Activated B cell treated with CpG ODN at 0.5 μM for 24 hours (primary cell): Measurements from ENCODE around the gene DCUN1D4. TPM values are rescaled to one million over a fixed set of nuclear protein-coding genes. Genes with fewer than 3 reads are reported as not detected.

ENCODE experiments used
- ATAC-seq: fragments of 200-7000 bp; cut with Tn5 transposase; one replicate; pipeline ENCODE4 v1.10.0; 2021; ENCODE audit warnings: low read depth, mild to moderate bottlenecking, moderate library complexity
- CTCF ChIA-PET: fragments of 350-600 bp; sonication (Branson Sonifier 250); formaldehyde crosslinking; loops from one replicate; lab custom pipeline; 2021; ENCODE audit warnings: antibody characterized with exemption; lab: Charles Lee
- POLR2A ChIA-PET: fragments of 350-600 bp; sonication (Branson Sonifier 250); formaldehyde crosslinking; loops from one replicate; lab custom pipeline; 2021; ENCODE audit warnings: antibody characterized with exemption; lab: Charles Lee
- DNase-seq: peaks from one replicate; pipeline ENCODE4 v3.0.0; 2022
- H3K27ac Mint-ChIP-seq: one replicate; pipeline ENCODE4 v1.8.0; 2020; ENCODE audit warnings: mixed read lengths
- H3K27me3 Mint-ChIP-seq: one replicate; pipeline ENCODE4 v1.8.0; 2021; ENCODE audit warnings: mixed read lengths
- H3K36me3 Mint-ChIP-seq: one replicate; pipeline ENCODE4 v1.8.0; 2021; ENCODE audit warnings: low read depth, mixed read lengths
- H3K4me1 Mint-ChIP-seq: one replicate; pipeline ENCODE4 v1.8.0; 2021; ENCODE audit warnings: mixed read lengths
- H3K4me3 Mint-ChIP-seq: one replicate; pipeline ENCODE4 v1.8.0; 2020; ENCODE audit warnings: mild to moderate bottlenecking, mixed read lengths
- H3K9me3 Mint-ChIP-seq: one replicate; pipeline ENCODE4 v1.8.0; 2020; ENCODE audit warnings: mixed read lengths
- CTCF ChIP-seq: fragments of 200-600 bp; IDR thresholded peaks from one replicate; pipeline ENCODE4 v1.8.0; 2022; ENCODE audit warnings: antibody characterized with exemption, mild to moderate bottlenecking
- intact Hi-C: fragments of 100-400 bp; cut with micrococcal nuclease; formaldehyde crosslinking; loops from one replicate; pipeline ENCODE4 v1.15.1; 2024
- total RNA-seq: library from RNA; stranded (reverse); gene quantifications from 2 replicates; pipeline ENCODE4 v1.2.3, GENCODE V29; 2022

The DCUN1D4 gene
- total RNA-seq, 1 donor from 2014 or later: 23.0 TPM

DNA sequence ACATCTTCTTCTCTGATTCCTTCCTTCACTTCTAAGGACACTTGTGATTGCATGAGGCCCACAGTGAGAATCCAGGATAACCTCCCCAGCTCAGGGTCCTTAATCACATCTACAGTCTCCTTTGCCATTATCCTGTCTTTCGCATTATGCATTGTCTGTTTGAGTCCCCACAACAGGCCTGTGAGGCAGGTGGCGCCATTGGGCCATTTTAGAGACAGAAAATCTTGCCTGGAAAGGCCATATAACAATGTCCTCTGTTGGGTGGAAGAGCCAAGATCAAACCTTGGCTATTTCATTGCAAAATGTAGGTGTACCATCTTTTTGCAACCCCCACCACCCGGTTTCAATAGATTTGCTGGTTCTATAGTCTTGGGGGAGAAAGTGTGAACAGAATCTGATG lies 11.8 kb upstream of the DCUN1D4 start:
- CTCF ChIA-PET: interaction anchor here (1.6 kb wide), 1 partner anchor 11 kb away, joined by 7 read pairs; the partner anchor contains the start of gene DCUN1D4
- intact Hi-C loops: loop anchor here (1.0 kb wide), 2 partner anchors 65 to 195 kb away; no protein-coding TSS in a partner anchor
- ATAC-seq (peak; percentile 61), DNase-seq (peak; percentile 34)
- POLR2A ChIA-PET: no interaction called here
- Mint-ChIP-seq H3K27ac (no peak overlapping the region), H3K4me3 (no peak overlapping the region), H3K9me3 (no peaks in the 10 kb centered on the region), H3K27me3 (peaks cover 16% of the 10 kb centered on the region), H3K36me3 (no peaks in the 10 kb centered on the region), H3K4me1 (no peaks in the 10 kb centered on the region)
- no peak for TF ChIP-seq CTCF

- intact Hi-C loops: no loop called here
- no peaks in the 10 kb centered on the region for H3K4me1 Mint-ChIP-seq
Measured at GRCh38 chr4:51833236-51833635, 9.7 kb upstream of the DCUN1D4 start.

GRCh38 chr4:51835079-51835478 lies 7.9 kb upstream of the DCUN1D4 start:
- TF ChIP-seq CTCF: no peak
- Mint-ChIP-seq H3K4me3 (no peak overlapping the region), H3K27ac (no peak overlapping the region), H3K27me3 (peaks cover 9% of the 10 kb centered on the region), H3K9me3 (no peaks in the 10 kb centered on the region), H3K36me3 (no peaks in the 10 kb centered on the region), H3K4me1 (no peaks in the 10 kb centered on the region)
- ATAC-seq (no peak), DNase-seq (no peak)
- POLR2A ChIA-PET: no interaction called here
- intact Hi-C loops: no loop called here
- CTCF ChIA-PET: no interaction called here

More at GRCh38 chr4:51833236-51833635, 9.7 kb upstream of the DCUN1D4 start:
- Mint-ChIP-seq H3K9me3 (no peaks in the 10 kb centered on the region), H3K36me3 (no peaks in the 10 kb centered on the region), H3K4me3 (no peak overlapping the region), H3K27me3 (peaks cover 14% of the 10 kb centered on the region), H3K27ac (no peak overlapping the region)
- TF ChIP-seq CTCF: no peak
- POLR2A ChIA-PET: no interaction called here
- ATAC-seq: no peak
- CTCF ChIA-PET: no interaction called here
- DNase-seq: no peak

DNA sequence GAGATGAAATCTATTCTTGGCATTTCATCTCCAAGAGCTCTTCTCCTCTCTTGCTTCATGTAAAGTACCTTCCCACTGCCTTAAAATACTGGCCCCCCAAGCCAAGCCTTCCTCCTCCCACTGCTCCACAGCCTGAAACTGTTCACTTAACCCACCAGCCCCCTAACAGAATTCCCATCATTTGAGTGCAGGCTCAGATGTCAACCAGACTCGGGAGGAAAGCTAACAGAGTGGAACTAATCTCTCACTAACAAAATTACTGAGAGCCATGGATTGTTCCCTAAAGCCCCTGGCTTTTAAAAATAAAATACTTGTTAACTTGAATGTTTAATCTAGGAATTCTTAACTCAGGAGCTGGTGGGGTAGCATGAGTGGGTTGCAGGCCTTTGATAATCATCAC lies 7.1 kb upstream of the DCUN1D4 start:
- H3K27ac Mint-ChIP-seq: no peak overlapping the region

DNA sequence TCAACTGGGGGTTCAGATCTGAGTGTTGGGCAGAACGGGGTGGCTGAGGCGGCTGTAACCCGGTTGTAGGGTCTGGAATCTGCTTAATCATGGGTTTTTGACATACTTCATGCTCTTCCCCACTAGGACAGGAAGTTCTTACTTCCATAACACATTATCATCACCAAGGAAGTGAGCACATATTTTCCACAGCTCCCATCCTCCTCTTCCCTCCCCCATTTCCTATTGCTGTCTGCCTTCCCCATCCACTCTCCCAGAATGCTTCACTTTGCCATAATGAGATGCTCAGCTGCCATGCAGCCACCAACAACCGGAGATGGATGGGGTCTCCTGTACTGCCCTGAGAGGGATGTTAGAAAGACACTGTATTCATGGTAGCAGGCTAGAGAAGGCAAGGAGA lies 6.4 kb upstream of the DCUN1D4 start:
- Mint-ChIP-seq H3K27ac (no peak overlapping the region), H3K9me3 (no peaks in the 10 kb centered on the region), H3K4me1 (no peaks in the 10 kb centered on the region), H3K27me3 (peaks cover 7% of the 10 kb centered on the region), H3K36me3 (no peaks in the 10 kb centered on the region), H3K4me3 (no peak overlapping the region)
- ChIA-PET POLR2A (no interaction called here), CTCF (no interaction called here)
- ATAC-seq: no peak
- TF ChIP-seq CTCF: no peak
- DNase-seq: no peak
- intact Hi-C loops: no loop called here

More for the DNA sequence above, 7.1 kb upstream of the DCUN1D4 start:
- intact Hi-C loops: no loop called here
- Mint-ChIP-seq H3K4me3 (no peak overlapping the region), H3K27me3 (peaks cover 9% of the 10 kb centered on the region), H3K36me3 (no peaks in the 10 kb centered on the region), H3K4me1 (no peaks in the 10 kb centered on the region), H3K9me3 (no peaks in the 10 kb centered on the region)
- no peak for TF ChIP-seq CTCF
- ATAC-seq: no peak
- ChIA-PET POLR2A (no interaction called here), CTCF (no interaction called here)
- DNase-seq: no peak
